Amniotic epithelial cell (primary cell): ENCODE results near the gene MBLAC2.

Experiments used
- DNase-seq: peaks from one replicate; pipeline ENCODE4 v3.0.0-alpha.2; 2010; ENCODE audit warnings: low read depth

The MBLAC2 gene

GRCh38 chr5:90461288-90461687 lies 13.3 kb downstream of the MBLAC2 start:
- no peak for DNase-seq

- DNase-seq = peak; percentile 83
These were observed 27.6 kb downstream of the MBLAC2 start for GRCh38 chr5:90446961-90447360.

GRCh38 chr5:90440644-90441043 lies 33.9 kb downstream of the MBLAC2 start:
- no peak for DNase-seq

- peak; percentile 60 for DNase-seq
These were observed 36.5 kb downstream of the MBLAC2 start for GRCh38 chr5:90438100-90438499.

- no peak for DNase-seq
These were observed 36.9 kb downstream of the MBLAC2 start for GRCh38 chr5:90437663-90438062.

GRCh38 chr5:90434116-90434714 lies 40.4 kb downstream of the MBLAC2 start:
- DNase-seq = peak; percentile 48

- no peak for DNase-seq
These were observed 50.3 kb downstream of the MBLAC2 start for GRCh38 chr5:90424245-90424644.

- DNase-seq = no peak
These were observed 53.4 kb downstream of the MBLAC2 start for GRCh38 chr5:90421136-90421535.

- DNase-seq = no peak
These were observed 56.4 kb downstream of the MBLAC2 start for GRCh38 chr5:90418214-90418613.

- DNase-seq = no peak
These were observed 64.3 kb downstream of the MBLAC2 start for GRCh38 chr5:90410178-90410762.

- peak; percentile 96 for DNase-seq
These were observed 65.0 kb downstream of the MBLAC2 start, which contains the start of gene CETN3 for GRCh38 chr5:90409318-90410177. TSS of gene CETN3 (minus strand) at chr5:90409756. CDS start at chr5:90409661, 95 bp downstream.

- no peak for DNase-seq
These were observed 65.8 kb downstream of the MBLAC2 start for GRCh38 chr5:90408571-90409317.
